Osteocyte (in vitro differentiated cells): Measurements from ENCODE around the gene TLR10. TPM values are rescaled to one million over a fixed set of nuclear protein-coding genes. Genes with fewer than 3 reads are reported as not detected.

Experiments used
- DNase-seq: peaks from one replicate; pipeline ENCODE4 v3.0.0; 2021; ENCODE audit warnings: mixed read lengths; ENCODE audit not compliant: unreplicated experiment; ENCODE audit errors: extremely low spot score
- H3K27ac Mint-ChIP-seq: one replicate; pipeline ENCODE4 v1.8.0; 2021; ENCODE audit warnings: mild to moderate bottlenecking, mixed read lengths; ENCODE audit not compliant: unreplicated experiment
- H3K27me3 Mint-ChIP-seq: one replicate; pipeline ENCODE4 v1.8.0; 2021; ENCODE audit warnings: mixed read lengths; ENCODE audit not compliant: unreplicated experiment
- H3K36me3 Mint-ChIP-seq: one replicate; pipeline ENCODE4 v1.8.0; 2021; ENCODE audit warnings: mixed read lengths; ENCODE audit not compliant: unreplicated experiment
- H3K4me1 Mint-ChIP-seq: one replicate; pipeline ENCODE4 v1.8.0; 2021; ENCODE audit warnings: mixed read lengths; ENCODE audit not compliant: unreplicated experiment
- H3K4me3 Mint-ChIP-seq: one replicate; pipeline ENCODE4 v1.8.0; 2021; ENCODE audit warnings: mild to moderate bottlenecking, moderate library complexity, mixed read lengths; ENCODE audit not compliant: unreplicated experiment
- H3K9me3 Mint-ChIP-seq: one replicate; pipeline ENCODE4 v1.8.0; 2021; ENCODE audit warnings: mixed read lengths; ENCODE audit not compliant: unreplicated experiment
- CTCF ChIP-seq: fragments of 200-600 bp; sonication (generic); IDR thresholded peaks from 2 replicates; pipeline ENCODE4 v1.5.0; 2021; ENCODE audit warnings: antibody characterized with exemption, mild to moderate bottlenecking, moderate library complexity
- total RNA-seq: library from RNA; stranded (reverse); gene quantifications from 2 replicates; pipeline ENCODE4 v1.2.1, GENCODE V29; 2021

The TLR10 gene
- total RNA-seq, 1 donor from 2014 or later: not detected

- H3K27me3 Mint-ChIP-seq: no peaks in the 10 kb centered on the region
- H3K27ac Mint-ChIP-seq: no peak overlapping the region
- no peaks in the 10 kb centered on the region for H3K36me3 Mint-ChIP-seq
- H3K4me1 Mint-ChIP-seq: peaks cover 15% of the 10 kb centered on the region
- H3K4me3 Mint-ChIP-seq: no peak overlapping the region
- DNase-seq: no peak
- no peak for TF ChIP-seq CTCF
- H3K9me3 Mint-ChIP-seq: no peaks in the 10 kb centered on the region
Observed at GRCh38 chr4:38765382-38765781, 17.4 kb downstream of the TLR10 start.

DNA sequence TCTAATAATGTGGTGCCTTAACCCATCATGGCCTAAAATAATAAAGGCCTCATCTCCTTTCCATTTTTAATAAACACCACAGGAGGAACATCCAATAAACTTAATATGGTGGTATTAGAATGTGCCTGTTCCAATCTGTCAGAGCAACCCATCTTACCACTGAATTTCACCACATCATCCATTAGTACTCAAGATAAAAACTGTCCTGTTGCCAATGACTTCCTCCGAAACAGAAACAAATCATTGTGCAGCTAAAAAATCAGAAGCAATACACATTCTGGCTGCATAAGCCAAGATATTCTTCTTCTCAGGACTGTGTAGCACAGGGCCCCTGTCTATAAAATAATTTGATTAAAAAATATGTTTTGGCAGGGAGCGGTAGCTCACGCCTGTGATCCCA is 18.5 kb downstream of the TLR10 start:
- H3K4me1 Mint-ChIP-seq: peaks cover 12% of the 10 kb centered on the region
- H3K27me3 Mint-ChIP-seq: no peaks in the 10 kb centered on the region
- H3K4me3 Mint-ChIP-seq: no peak overlapping the region
- no peaks in the 10 kb centered on the region for H3K36me3 Mint-ChIP-seq
- H3K27ac Mint-ChIP-seq: no peak overlapping the region
- no peaks in the 10 kb centered on the region for H3K9me3 Mint-ChIP-seq
- no peak for DNase-seq
- TF ChIP-seq CTCF: no peak

DNA sequence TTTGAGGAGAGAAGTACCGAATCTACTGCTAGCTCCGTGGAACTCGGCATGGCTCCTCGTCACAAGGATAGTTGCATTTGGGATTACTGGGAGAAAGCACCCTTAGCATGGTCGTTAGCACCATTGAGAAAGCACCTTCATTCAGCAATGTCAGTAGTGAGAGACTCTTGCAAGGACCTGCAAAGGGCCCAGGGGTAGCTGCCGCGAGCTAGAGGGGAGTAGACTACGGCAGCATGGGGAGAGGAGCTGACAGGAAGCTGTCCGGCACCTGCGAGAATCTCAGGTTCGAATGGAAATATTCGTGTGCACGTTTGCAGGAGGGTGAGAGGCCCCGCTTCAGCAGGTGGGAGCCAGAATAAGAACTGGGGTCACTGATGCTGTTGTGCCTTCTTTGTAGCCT is 20.2 kb downstream of the TLR10 start:
- Mint-ChIP-seq H3K27ac (no peak overlapping the region), H3K4me3 (no peak overlapping the region), H3K9me3 (no peaks in the 10 kb centered on the region), H3K4me1 (peaks cover 4% of the 10 kb centered on the region), H3K36me3 (no peaks in the 10 kb centered on the region), H3K27me3 (no peaks in the 10 kb centered on the region)
- TF ChIP-seq CTCF: no peak
- no peak for DNase-seq

DNA sequence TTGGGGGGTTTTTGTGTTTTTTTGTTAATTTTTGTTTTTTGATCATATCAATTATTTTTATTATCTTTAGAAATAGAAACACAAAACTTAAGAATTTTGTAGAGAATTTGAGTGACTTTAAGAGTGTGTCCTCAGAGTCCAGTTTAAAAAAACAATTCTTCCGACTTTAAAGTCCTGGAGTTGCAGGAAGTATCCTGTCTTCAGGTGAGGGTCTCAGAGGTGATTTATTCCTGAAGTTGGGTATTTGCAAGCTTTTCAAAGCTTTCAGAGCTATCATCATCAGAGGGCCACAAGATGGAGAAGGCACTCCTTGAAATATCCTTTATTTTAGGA is 23.0 kb downstream of the TLR10 start:
- Mint-ChIP-seq H3K4me1 (peaks cover 4% of the 10 kb centered on the region), H3K27ac (no peak overlapping the region), H3K9me3 (no peaks in the 10 kb centered on the region), H3K36me3 (no peaks in the 10 kb centered on the region), H3K4me3 (no peak overlapping the region), H3K27me3 (no peaks in the 10 kb centered on the region)
- peak; percentile 4 for TF ChIP-seq CTCF
- no peak for DNase-seq

- Mint-ChIP-seq H3K4me1 (peaks cover 4% of the 10 kb centered on the region), H3K27me3 (no peaks in the 10 kb centered on the region), H3K36me3 (no peaks in the 10 kb centered on the region), H3K27ac (no peak overlapping the region), H3K9me3 (no peaks in the 10 kb centered on the region), H3K4me3 (no peak overlapping the region)
- DNase-seq: no peak
- peak; percentile 84 for TF ChIP-seq CTCF
Observed at GRCh38 chr4:38759113-38759789, 23.5 kb downstream of the TLR10 start.
